Ovary (tissue), 3 donors: ENCODE measurements around the gene CCT6A.
"Not testable (repeated sequence)": the region's sequence is repeated elsewhere in the genome, so short reads cannot be mapped to it uniquely, and the experiment has no call there.

Source experiments
- EP300 ChIP-seq: sonication (generic); formaldehyde crosslinking; IDR thresholded peaks from one replicate; pipeline ENCODE4 v1.6.1; 2017; ENCODE audit warnings: antibody characterized with exemption
- POLR2A ChIP-seq: fragments of 450-650 bp; IDR thresholded peaks from one replicate; pipeline ENCODE4 v1.6.1; 2017; ENCODE audit warnings: antibody characterized with exemption, mild to moderate bottlenecking, moderate library complexity
- TF ChIP-seq, protein P1 (sequence below), 3 donors: fragments of 450-650 bp in 2 of 3; fragments of 200-600 bp in 1 of 3; IDR thresholded peaks; one replicate each; pipeline versions ENCODE4 v1.5.1 to v1.8.0; 2016 to 2022; ENCODE audit warnings: antibody characterized with exemption in 3 of 3, mild to moderate bottlenecking in 1 of 3
- donor health status: DM: no; HTN: no; CAD: no.

DNA sequence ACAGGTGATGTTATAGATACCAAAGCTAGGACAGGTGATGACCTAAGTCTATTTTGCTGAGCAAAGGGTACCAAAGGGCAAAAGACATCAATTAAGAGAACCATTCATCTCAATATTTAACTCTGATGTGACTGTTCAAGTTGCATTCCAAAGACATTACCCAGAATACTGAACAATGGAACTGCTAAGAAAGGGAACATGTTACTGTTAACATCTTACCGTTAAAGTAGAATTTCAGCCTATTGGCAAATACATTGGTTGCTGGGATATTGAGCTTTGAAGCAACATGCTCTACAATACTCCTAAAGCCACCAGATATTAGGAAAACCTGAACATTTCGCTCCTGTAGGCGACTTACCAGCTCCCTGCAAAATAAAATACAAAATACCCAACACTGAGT lies 34.5 kb upstream of the CCT6A start:
- TF ChIP-seq, protein P1, sequence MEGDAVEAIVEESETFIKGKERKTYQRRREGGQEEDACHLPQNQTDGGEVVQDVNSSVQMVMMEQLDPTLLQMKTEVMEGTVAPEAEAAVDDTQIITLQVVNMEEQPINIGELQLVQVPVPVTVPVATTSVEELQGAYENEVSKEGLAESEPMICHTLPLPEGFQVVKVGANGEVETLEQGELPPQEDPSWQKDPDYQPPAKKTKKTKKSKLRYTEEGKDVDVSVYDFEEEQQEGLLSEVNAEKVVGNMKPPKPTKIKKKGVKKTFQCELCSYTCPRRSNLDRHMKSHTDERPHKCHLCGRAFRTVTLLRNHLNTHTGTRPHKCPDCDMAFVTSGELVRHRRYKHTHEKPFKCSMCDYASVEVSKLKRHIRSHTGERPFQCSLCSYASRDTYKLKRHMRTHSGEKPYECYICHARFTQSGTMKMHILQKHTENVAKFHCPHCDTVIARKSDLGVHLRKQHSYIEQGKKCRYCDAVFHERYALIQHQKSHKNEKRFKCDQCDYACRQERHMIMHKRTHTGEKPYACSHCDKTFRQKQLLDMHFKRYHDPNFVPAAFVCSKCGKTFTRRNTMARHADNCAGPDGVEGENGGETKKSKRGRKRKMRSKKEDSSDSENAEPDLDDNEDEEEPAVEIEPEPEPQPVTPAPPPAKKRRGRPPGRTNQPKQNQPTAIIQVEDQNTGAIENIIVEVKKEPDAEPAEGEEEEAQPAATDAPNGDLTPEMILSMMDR (IDR thresholded peaks at IDR 0.05), result not testable (repeated sequence)
- TF ChIP-seq POLR2A, EP300: not testable (repeated sequence)
